Osteocyte (in vitro differentiated cells): ENCODE measurements around the gene PDP2. TPM values are rescaled to one million over a fixed set of nuclear protein-coding genes. Genes with fewer than 3 reads are reported as not detected.

ENCODE experiments used
- DNase-seq: peaks from one replicate; pipeline ENCODE4 v3.0.0; 2021; ENCODE audit warnings: mixed read lengths; ENCODE audit not compliant: unreplicated experiment; ENCODE audit errors: extremely low spot score
- H3K27ac Mint-ChIP-seq: one replicate; pipeline ENCODE4 v1.8.0; 2021; ENCODE audit warnings: mild to moderate bottlenecking, mixed read lengths; ENCODE audit not compliant: unreplicated experiment
- H3K27me3 Mint-ChIP-seq: one replicate; pipeline ENCODE4 v1.8.0; 2021; ENCODE audit warnings: mixed read lengths; ENCODE audit not compliant: unreplicated experiment
- H3K36me3 Mint-ChIP-seq: one replicate; pipeline ENCODE4 v1.8.0; 2021; ENCODE audit warnings: mixed read lengths; ENCODE audit not compliant: unreplicated experiment
- H3K4me1 Mint-ChIP-seq: one replicate; pipeline ENCODE4 v1.8.0; 2021; ENCODE audit warnings: mixed read lengths; ENCODE audit not compliant: unreplicated experiment
- H3K4me3 Mint-ChIP-seq: one replicate; pipeline ENCODE4 v1.8.0; 2021; ENCODE audit warnings: mild to moderate bottlenecking, moderate library complexity, mixed read lengths; ENCODE audit not compliant: unreplicated experiment
- H3K9me3 Mint-ChIP-seq: one replicate; pipeline ENCODE4 v1.8.0; 2021; ENCODE audit warnings: mixed read lengths; ENCODE audit not compliant: unreplicated experiment
- CTCF ChIP-seq: fragments of 200-600 bp; sonication (generic); IDR thresholded peaks from 2 replicates; pipeline ENCODE4 v1.5.0; 2021; ENCODE audit warnings: antibody characterized with exemption, mild to moderate bottlenecking, moderate library complexity
- total RNA-seq: library from RNA; stranded (reverse); gene quantifications from 2 replicates; pipeline ENCODE4 v1.2.1, GENCODE V29; 2021

PDP2 gene
- total RNA-seq, 1 donor from 2014 or later, result 16.5 TPM

GRCh38 chr16:66919569-66920298, 39.4 kb downstream of the PDP2 start:
- Mint-ChIP-seq H3K4me1 (peaks cover 12% of the 10 kb centered on the region), H3K36me3 (peaks cover 2% of the 10 kb centered on the region), H3K9me3 (no peaks in the 10 kb centered on the region), H3K27ac (no peak overlapping the region), H3K4me3 (no peak overlapping the region), H3K27me3 (peaks cover 25% of the 10 kb centered on the region)
- no peak for DNase-seq
- TF ChIP-seq CTCF, result no peak

- peaks cover 23% of the 10 kb centered on the region for H3K27me3 Mint-ChIP-seq
- peaks cover 2% of the 10 kb centered on the region for H3K36me3 Mint-ChIP-seq
- no peak for TF ChIP-seq CTCF
- H3K27ac Mint-ChIP-seq, result no peak overlapping the region
- no peaks in the 10 kb centered on the region for H3K9me3 Mint-ChIP-seq
- H3K4me1 Mint-ChIP-seq, result peaks cover 13% of the 10 kb centered on the region
- H3K4me3 Mint-ChIP-seq, result no peak overlapping the region
- DNase-seq, result no peak
These were observed 39.9 kb downstream of the PDP2 start for GRCh38 chr16:66920299-66920590.

GRCh38 chr16:66920924-66921680, 40.8 kb downstream of the PDP2 start:
- Mint-ChIP-seq H3K27me3 (peaks cover 18% of the 10 kb centered on the region), H3K9me3 (no peaks in the 10 kb centered on the region), H3K4me3 (no peak overlapping the region), H3K27ac (no peak overlapping the region), H3K36me3 (peaks cover 2% of the 10 kb centered on the region), H3K4me1 (peaks cover 21% of the 10 kb centered on the region)
- no peak for TF ChIP-seq CTCF
- no peak for DNase-seq

- peaks cover 29% of the 10 kb centered on the region for H3K4me1 Mint-ChIP-seq
- peaks cover 2% of the 10 kb centered on the region for H3K36me3 Mint-ChIP-seq
- peaks cover 12% of the 10 kb centered on the region for H3K27me3 Mint-ChIP-seq
- H3K9me3 Mint-ChIP-seq, result no peaks in the 10 kb centered on the region
- TF ChIP-seq CTCF, result no peak
- H3K27ac Mint-ChIP-seq, result no peak overlapping the region
- DNase-seq, result no peak
- no peak overlapping the region for H3K4me3 Mint-ChIP-seq
These were observed 41.6 kb downstream of the PDP2 start for GRCh38 chr16:66921729-66922450.

- no peak overlapping the region for H3K4me3 Mint-ChIP-seq
- TF ChIP-seq CTCF, result no peak
- no peaks in the 10 kb centered on the region for H3K9me3 Mint-ChIP-seq
- DNase-seq, result no peak
- peaks cover 2% of the 10 kb centered on the region for H3K36me3 Mint-ChIP-seq
- H3K27ac Mint-ChIP-seq, result no peak overlapping the region
- peaks cover 37% of the 10 kb centered on the region for H3K4me1 Mint-ChIP-seq
- H3K27me3 Mint-ChIP-seq, result peaks cover 9% of the 10 kb centered on the region
These were observed 43.0 kb downstream of the PDP2 start for GRCh38 chr16:66923247-66923731.
